GM12891 (cell line): ENCODE results near the gene ZSCAN29.

Experiments used
- POLR2A ChIP-seq: IDR thresholded peaks from 2 replicates; pipeline ENCODE4 v1.6.1; 2011; ENCODE audit warnings: low read depth, low read length, control low read depth
- POLR2AphosphoS5 ChIP-seq: IDR thresholded peaks from 2 replicates; pipeline ENCODE4 v1.6.1; 2011; ENCODE audit warnings: low read depth, low read length, control low read depth
- POU2F2 ChIP-seq: IDR thresholded peaks from 2 replicates; pipeline ENCODE4 v1.6.1; 2011; ENCODE audit warnings: low read depth, mild to moderate bottlenecking, control low read depth, low read length, moderate library complexity
- SPI1 ChIP-seq: IDR thresholded peaks from 2 replicates; pipeline ENCODE4 v1.6.1; 2011; ENCODE audit warnings: low read depth, low read length, control low read depth
- TAF1 ChIP-seq: IDR thresholded peaks from 2 replicates; pipeline ENCODE4 v1.6.1; 2011; ENCODE audit warnings: low read depth, low read length, control low read depth

GRCh38 chr15:43325039-43325684 lies 45.7 kb downstream of the ZSCAN29 start:
- TF ChIP-seq POLR2AphosphoS5, result no peak
- no peak for TF ChIP-seq POLR2A
- TF ChIP-seq TAF1, result no peak
- no peak for TF ChIP-seq SPI1
- TF ChIP-seq POU2F2, result no peak
